Measurements from ENCODE around the gene EPHA2.

EPHA2 gene

GRCh38 chr1:16148329-16149092 is 7.4 kb downstream of the EPHA2 start:
- Histone ChIP-seq H3K4me3 (ENCODE audit: low read depth, low read length) (no peak overlapping the region), H2AFZ (no peak overlapping the region), H3K27ac (no peak overlapping the region), H3K36me3 (ENCODE audit: control insufficient read depth, insufficient read depth, low read length) (no peaks in the 10 kb centered on the region), H3K79me2 (no peaks in the 10 kb centered on the region), H3K4me1 (peaks cover 18% of the 10 kb centered on the region), H3K9me3 (ENCODE audit: control insufficient read depth, low read length) (no peaks in the 10 kb centered on the region), H3K27me3 (ENCODE audit: control insufficient read depth, insufficient read depth, low read length) (no peaks in the 10 kb centered on the region), H3K4me2 (ENCODE audit: low read length) (no peak overlapping the region), H3K9ac (no peak overlapping the region)
- no peak for TF ChIP-seq CTCF (IDR thresholded peaks at IDR 0.05)

GRCh38 chr1:16147156-16147926 is 8.5 kb downstream of the EPHA2 start:
- no peak overlapping the region for H2AFZ ChIP-seq
- no peak overlapping the region for H3K4me3 ChIP-seq (ENCODE audit: low read depth, low read length)
- no peaks in the 10 kb centered on the region for H3K79me2 ChIP-seq
- no peak overlapping the region for H3K9ac ChIP-seq
- H3K27ac ChIP-seq, result no peak overlapping the region
- no peaks in the 10 kb centered on the region for H3K36me3 ChIP-seq (ENCODE audit: control insufficient read depth, insufficient read depth, low read length)
- no peaks in the 10 kb centered on the region for H3K9me3 ChIP-seq (ENCODE audit: control insufficient read depth, low read length)
- no peak overlapping the region for H3K4me2 ChIP-seq (ENCODE audit: low read length)
- no peaks in the 10 kb centered on the region for H3K27me3 ChIP-seq (ENCODE audit: control insufficient read depth, insufficient read depth, low read length)
- TF ChIP-seq CTCF (IDR thresholded peaks at IDR 0.05), result no peak
- peaks cover 18% of the 10 kb centered on the region for H3K4me1 ChIP-seq

- Histone ChIP-seq H3K9ac (no peak overlapping the region), H3K4me1 (peaks cover 18% of the 10 kb centered on the region), H2AFZ (no peak overlapping the region), H3K4me2 (ENCODE audit: low read length) (peak overlapping the region; percentile 44), H3K79me2 (no peaks in the 10 kb centered on the region), H3K27me3 (ENCODE audit: control insufficient read depth, insufficient read depth, low read length) (no peaks in the 10 kb centered on the region), H3K36me3 (ENCODE audit: control insufficient read depth, insufficient read depth, low read length) (no peaks in the 10 kb centered on the region), H3K9me3 (ENCODE audit: control insufficient read depth, low read length) (no peaks in the 10 kb centered on the region), H3K4me3 (ENCODE audit: low read depth, low read length) (peak overlapping the region; percentile 23), H3K27ac (peak overlapping the region; percentile 53)
- no peak for TF ChIP-seq CTCF (IDR thresholded peaks at IDR 0.05)
These were observed 9.4 kb downstream of the EPHA2 start for GRCh38 chr1:16146279-16147155.

GRCh38 chr1:16145662-16146278 is 10.1 kb downstream of the EPHA2 start:
- H3K4me2 ChIP-seq (ENCODE audit: low read length), result peak overlapping the region; percentile 44
- TF ChIP-seq CTCF (IDR thresholded peaks at IDR 0.05), result no peak
- H3K4me3 ChIP-seq (ENCODE audit: low read depth, low read length), result peak overlapping the region; percentile 23
- peak overlapping the region; percentile 53 for H3K27ac ChIP-seq
- H3K36me3 ChIP-seq (ENCODE audit: control insufficient read depth, insufficient read depth, low read length), result no peaks in the 10 kb centered on the region
- no peaks in the 10 kb centered on the region for H3K9me3 ChIP-seq (ENCODE audit: control insufficient read depth, low read length)
- H2AFZ ChIP-seq, result no peak overlapping the region
- H3K27me3 ChIP-seq (ENCODE audit: control insufficient read depth, insufficient read depth, low read length), result no peaks in the 10 kb centered on the region
- H3K9ac ChIP-seq, result no peak overlapping the region
- no peaks in the 10 kb centered on the region for H3K79me2 ChIP-seq
- peaks cover 18% of the 10 kb centered on the region for H3K4me1 ChIP-seq
